K562 (cell line): Measurements from ENCODE around the gene ZNF778. TPM values are rescaled to one million over a fixed set of nuclear protein-coding genes. Genes with fewer than 3 reads are reported as not detected.
A peak's percentile ranks its signal among the peaks of the same experiment; 100 is the strongest.

Experiments
- ATAC-seq: fragments of 200-7000 bp; cut with Tn5 transposase; 3 replicates; pipeline ENCODE4 v1.9.1; 2020; ENCODE audit warnings: moderate library complexity
- BruUV-seq: library from RNA; stranded (reverse); fragments of 400-500 nt; replicated peaks from 2 replicates; lab custom pipeline; 2021; lab: Mats Ljungman, UMichigan
- CTCF ChIA-PET: fragments of 300-600 bp; formaldehyde crosslinking; extraction: SDS; loops from one replicate; lab custom pipeline; 2021; ENCODE audit warnings: low intra/inter-chr PET ratio; lab: Yijun Ruan, JAX
- POLR2A ChIA-PET: fragments of 300-600, 350-650 bp; sonication (Branson Sonifier 250); formaldehyde crosslinking; extraction: SDS; loops from one replicate; lab custom pipeline; 2021; ENCODE audit warnings: antibody characterized with exemption, inconsistent platforms; lab: Yijun Ruan, JAX
- DNase-seq, 4 experiments: peaks; one replicate each; pipeline versions ENCODE4 v3.0.0 to v3.0.0-alpha.2; 2011 to 2018; ENCODE audit warnings: low spot score in 3 of 4, mixed read lengths in 3 of 4; ENCODE audit errors: extremely low read depth in 1 of 4
- FAIRE-seq: peaks from 2 replicates; lab custom pipeline; 2011; peaks lifted over from hg19 to GRCh38; lab: Jason Lieb, UNC
- H2AFZ ChIP-seq: 2 replicates; pipeline ENCODE4 v1.6.0; 2011; ENCODE audit warnings: low read depth, low read length, control low read depth, inconsistent platforms
- H3K27ac ChIP-seq: fragments of 200-600 bp; 3 replicates; pipeline ENCODE4 v1.8.0; 2011; ENCODE audit warnings: low read depth, mild to moderate bottlenecking, control low read depth, inconsistent platforms, low read length, moderate library complexity, mixed read lengths; ENCODE audit errors: extremely low read depth
- H3K27me3 ChIP-seq, 2 experiments: fragments of 300-600 bp in 1 of 2; 2 replicates in 1 of 2; 3 replicates in 1 of 2; pipeline versions ENCODE4 v1.6.0 to v1.8.0; 2011; ENCODE audit warnings: inconsistent platforms in 2 of 2, low read length in 2 of 2, mild to moderate bottlenecking in 1 of 2, mixed read lengths in 1 of 2, moderate library complexity in 1 of 2; ENCODE audit not compliant: control insufficient read depth in 2 of 2, insufficient read depth in 2 of 2
- H3K36me3 ChIP-seq: fragments of 300-600 bp; 3 replicates; pipeline ENCODE4 v1.8.0; 2011; ENCODE audit warnings: mild to moderate bottlenecking, low read length, inconsistent platforms; ENCODE audit not compliant: control insufficient read depth, insufficient read depth
- H3K4me1 ChIP-seq, 2 experiments: fragments of 200-600 bp in 1 of 2; replicated peaks in 1 of 2; 2 replicates in 1 of 2; 3 replicates in 1 of 2; pipeline versions ENCODE4 v1.5.1 to v1.8.0; 2011; ENCODE audit warnings: inconsistent platforms in 2 of 2, low read length in 2 of 2, mild to moderate bottlenecking in 1 of 2, mixed read lengths in 1 of 2, moderate library complexity in 1 of 2; ENCODE audit not compliant: control insufficient read depth in 2 of 2, insufficient read depth in 2 of 2
- H3K4me2 ChIP-seq: 2 replicates; pipeline ENCODE4 v1.6.1; 2011; ENCODE audit warnings: low read length, control low read depth, inconsistent platforms, mixed read lengths; ENCODE audit not compliant: insufficient read depth
- H3K4me3 ChIP-seq: fragments of 200-600 bp; sonication (generic), shearing (Covaris generic); 2 replicates; pipeline ENCODE4 v1.5.1; 2016; ENCODE audit warnings: control low read depth, inconsistent platforms
- H3K79me2 ChIP-seq: fragments of 200-600 bp; 3 replicates; pipeline ENCODE4 v1.8.0; 2011; ENCODE audit warnings: low read length, inconsistent platforms; ENCODE audit not compliant: control insufficient read depth, insufficient read depth
- H3K9ac ChIP-seq, 2 experiments: 2 replicates each; pipeline versions ENCODE4 v1.6.0 to v1.6.1; 2011; ENCODE audit warnings: low read depth in 2 of 2, low read length in 2 of 2, control low read depth in 1 of 2, inconsistent platforms in 1 of 2, mild to moderate bottlenecking in 1 of 2, mixed read lengths in 1 of 2; ENCODE audit not compliant: insufficient read depth in 1 of 2
- H3K9me1 ChIP-seq: one replicate; pipeline ENCODE4 v1.6.0; 2011; ENCODE audit warnings: inconsistent platforms, mild to moderate bottlenecking, low read length, moderate library complexity; ENCODE audit not compliant: control insufficient read depth, insufficient read depth
- H3K9me3 ChIP-seq: replicated peaks from 2 replicates; pipeline ENCODE4 v1.5.1; 2011; ENCODE audit warnings: low read depth, low read length, inconsistent platforms; ENCODE audit not compliant: control insufficient read depth, insufficient read depth
- H4K20me1 ChIP-seq: replicated peaks from 2 replicates; pipeline ENCODE4 v1.6.1; 2011; ENCODE audit warnings: low read length, inconsistent platforms, mixed read lengths; ENCODE audit not compliant: control insufficient read depth, insufficient read depth
- ARID2 ChIP-seq: fragments of 450-650 bp; IDR thresholded peaks from 2 replicates; pipeline ENCODE4 v1.6.1; 2017; ENCODE audit warnings: antibody characterized with exemption, mild to moderate bottlenecking
- KDM1A ChIP-seq, 2 experiments: fragments of 450-650 bp; IDR thresholded peaks; 2 replicates each; pipeline ENCODE4 v1.6.1; 2016; ENCODE audit warnings: mild to moderate bottlenecking in 2 of 2
- PBX2 ChIP-seq, 2 experiments: IDR thresholded peaks in 1 of 2; conservative IDR thresholded peaks in 1 of 2; 2 replicates each; pipeline ENCODE4 v1.6.1; 2016; ENCODE audit warnings: low read depth in 2 of 2, mild to moderate bottlenecking in 1 of 2, missing compliant biosample characterization in 1 of 2, missing genetic modification characterization in 1 of 2, moderate library complexity in 1 of 2
- PCBP1 ChIP-seq: fragments of 200-400 bp; formaldehyde crosslinking; IDR thresholded peaks from 2 replicates; pipeline ENCODE4 v1.6.1; 2018; ENCODE audit warnings: mild to moderate bottlenecking, low read depth, low read length; ENCODE audit not compliant: poor library complexity, severe bottlenecking
- SIN3B ChIP-seq: fragments of 450-650 bp; IDR thresholded peaks from 2 replicates; pipeline ENCODE4 v1.6.1; 2017; ENCODE audit warnings: low read depth, mild to moderate bottlenecking, moderate library complexity
- ZNF347 ChIP-seq: fragments of 450-650 bp; formaldehyde crosslinking; IDR thresholded peaks from 2 replicates; pipeline ENCODE4 v1.4.0; 2020; ENCODE audit warnings: low read depth, mild to moderate bottlenecking, moderate library complexity
- WGBS: fragments of 100-300 bp; shearing (Covaris generic); methylation state at CpG from one replicate; pipeline ENCODE4 v1.1.6; 2016; ENCODE audit warnings: low coverage, mixed read lengths; ENCODE audit not compliant: insufficient coverage; ENCODE audit errors: missing lambda C conversion rate; 5-methylcytosine and 5-hydroxymethylcytosine counted together
- in situ Hi-C: fragments of 300-500 bp; cut with MboI; formaldehyde crosslinking; loops from 4 replicates; pipeline ENCODE4 v1.15.0; 2018; ENCODE audit warnings: inconsistent platforms, mixed read lengths
- intact Hi-C: fragments of 100-400 bp; cut with micrococcal nuclease; formaldehyde crosslinking; loops from 2 replicates; pipeline ENCODE4 v1.14.2; 2022
- polyA plus RNA-seq, 8 experiments: library from polyadenylated mRNA; depleted of rRNA in 4 of 8; stranded (reverse) in 5 of 8; unstranded in 3 of 8; fragments of >200 nt; fragmentation: Nextera tagmentation in 2 of 8; fragmentation: Illumina TruSeq in 1 of 8; extraction: Ambion mirVana in 2 of 8; extraction: Trizol in 1 of 8; gene quantifications; 2 replicates each; pipeline versions ENCODE4 v1.2.1 to v1.2.3, GENCODE V29; 2011 to 2014; ENCODE audit warnings: inconsistent platforms in 1 of 8, missing spikeins in 1 of 8
- total RNA-seq, 7 experiments: library from RNA; depleted of rRNA in 6 of 7; stranded (reverse); fragments of >200 nt in 6 of 7; fragmentation: Illumina TruSeq in 2 of 7; extraction: Trizol in 2 of 7; gene quantifications; 2 replicates each; pipeline versions ENCODE4 v1.2.1 to v1.2.3, GENCODE V29; 2011 to 2021; ENCODE audit warnings: low replicate concordance in 1 of 7

ZNF778 gene
- total and polyA plus RNA-seq, 9 of the 15 experiments (the other 6 are each of a cell fraction or from before 2014, with no cell fraction given) = 0.70 to 60.6 (median 7.5) TPM

GRCh38 chr16:89190150-89190958 lies 27.1 kb upstream of the ZNF778 start (continued):
- TF ChIP-seq PBX2 (CRISPR knock-in tag; IDR thresholded peaks at IDR 0.05; ENCODE audit: low read depth) = no peak
- TF ChIP-seq PBX2 (tag; conservative IDR thresholded peaks at IDR 0.05; ENCODE audit: low read depth) = no peak

- POLR2A ChIA-PET = no interaction called here
- CTCF ChIA-PET = no interaction called here
- Histone ChIP-seq H2AFZ (no peak overlapping the region), H3K27ac (no peak overlapping the region), H3K9me3 (no peaks in the 10 kb centered on the region), H3K4me2 (no peak overlapping the region), H4K20me1 (no peaks in the 10 kb centered on the region; the same call in 1 of the 2 replicates), H3K36me3 (no peaks in the 10 kb centered on the region), H3K27me3 (peaks cover 0 to 14% of the 10 kb centered on the region in 2 experiments; a peak in 1 of 5 replicates), H3K4me1 (peaks cover 0 to 69% of the 10 kb centered on the region in 2 experiments; a peak in 4 of 5 replicates), H3K4me3 (no peak overlapping the region), H3K79me2 (no peaks in the 10 kb centered on the region), H3K9ac (no peak overlapping the region; a peak in 1 of 4 replicates), H3K9me1 (peaks cover 3% of the 10 kb centered on the region)
- intact Hi-C loops = no loop called here
- no peak for ATAC-seq
- in situ Hi-C loops = no loop called here
- TF ChIP-seq ZNF347 (CRISPR knock-in tag) (no peak), PCBP1 (peak; percentile 56), ARID2 (0 out of 2 replicates have a peak, but pooled peaks have one; percentile 33), SIN3B (0 out of 2 replicates have a peak, but pooled peaks have one; percentile 36), KDM1A (IDR thresholded peaks at IDR 0.05) (peak in 1 of 2 experiments; percentile 91; a peak in 2 of 4 replicates)
- DNase-seq = no peak
- BruUV-seq = no TSS peak
- 47% methylated on average over 34 of the region's 44 CpGs for WGBS
- no peak for FAIRE-seq
Observed at GRCh38 chr16:89191033-89191900, 26.2 kb upstream of the ZNF778 start.
